ENCODE measurements around the gene HOXC6.

- TF ChIP-seq SMC3 (IDR thresholded peaks at IDR 0.05; ENCODE audit: borderline replicate concordance, low read length) = peak; percentile 98
- TF ChIP-seq CTCF (IDR thresholded peaks at IDR 0.05 in 2 of 3, conservative IDR thresholded peaks at IDR 0.05 in 1 of 3; ENCODE audit: control insufficient read depth in 2 of 3, extremely low read depth in 1 of 3, insufficient read depth in 1 of 3, low read depth in 3 of 3, low read length in 3 of 3) = peak; percentile 93 to 96 (median 95)
- TF ChIP-seq CHD1 (IDR thresholded peaks at IDR 0.05; ENCODE audit: low read depth, low read length) = no peak
- TF ChIP-seq ZNF274 (IDR thresholded peaks at IDR 0.05; ENCODE audit: insufficient read depth, insufficient read length) = no peak
- no peak; the same call in 1 of the 2 replicates for TF ChIP-seq MAX (IDR thresholded peaks at IDR 0.05; ENCODE audit: low read depth, low read length)
- TF ChIP-seq, protein P1, sequence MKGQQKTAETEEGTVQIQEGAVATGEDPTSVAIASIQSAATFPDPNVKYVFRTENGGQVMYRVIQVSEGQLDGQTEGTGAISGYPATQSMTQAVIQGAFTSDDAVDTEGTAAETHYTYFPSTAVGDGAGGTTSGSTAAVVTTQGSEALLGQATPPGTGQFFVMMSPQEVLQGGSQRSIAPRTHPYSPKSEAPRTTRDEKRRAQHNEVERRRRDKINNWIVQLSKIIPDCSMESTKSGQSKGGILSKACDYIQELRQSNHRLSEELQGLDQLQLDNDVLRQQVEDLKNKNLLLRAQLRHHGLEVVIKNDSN (IDR thresholded peaks at IDR 0.05; ENCODE audit: borderline replicate concordance, extremely low read length, insufficient read depth, low read depth, low read length) = peak; percentile 66
- TF ChIP-seq MYC (IDR thresholded peaks at IDR 0.05; ENCODE audit: insufficient read depth, insufficient read length, insufficient replicate concordance, low read length, severe bottlenecking) = no peak
- no peak for TF ChIP-seq SUZ12 (IDR thresholded peaks at IDR 0.05; ENCODE audit: unreplicated experiment)
- TF ChIP-seq, protein P2, sequence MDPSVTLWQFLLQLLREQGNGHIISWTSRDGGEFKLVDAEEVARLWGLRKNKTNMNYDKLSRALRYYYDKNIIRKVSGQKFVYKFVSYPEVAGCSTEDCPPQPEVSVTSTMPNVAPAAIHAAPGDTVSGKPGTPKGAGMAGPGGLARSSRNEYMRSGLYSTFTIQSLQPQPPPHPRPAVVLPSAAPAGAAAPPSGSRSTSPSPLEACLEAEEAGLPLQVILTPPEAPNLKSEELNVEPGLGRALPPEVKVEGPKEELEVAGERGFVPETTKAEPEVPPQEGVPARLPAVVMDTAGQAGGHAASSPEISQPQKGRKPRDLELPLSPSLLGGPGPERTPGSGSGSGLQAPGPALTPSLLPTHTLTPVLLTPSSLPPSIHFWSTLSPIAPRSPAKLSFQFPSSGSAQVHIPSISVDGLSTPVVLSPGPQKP (IDR thresholded peaks at IDR 0.05; ENCODE audit: low read depth, low read length) = no peak
Observed at GRCh38 chr12:54032627-54033100, 4.4 kb downstream of the HOXC6 start, which contains the start of gene HOXC5.

Measured in GM12878 (cell line).